GM19023 (cell line): ENCODE data around the gene SRRD.
"Not testable (repeated sequence)": the region's sequence is repeated elsewhere in the genome, so short reads cannot be mapped to it uniquely, and the experiment has no call there.

ENCODE experiments used
- ATAC-seq: cut with Tn5 transposase; IDR thresholded peaks from one replicate; pipeline ENCODE4 v1.9.1; 2021; ENCODE audit warnings: mild to moderate bottlenecking, moderate library complexity; ENCODE audit not compliant: unreplicated experiment

Gene SRRD

DNA sequence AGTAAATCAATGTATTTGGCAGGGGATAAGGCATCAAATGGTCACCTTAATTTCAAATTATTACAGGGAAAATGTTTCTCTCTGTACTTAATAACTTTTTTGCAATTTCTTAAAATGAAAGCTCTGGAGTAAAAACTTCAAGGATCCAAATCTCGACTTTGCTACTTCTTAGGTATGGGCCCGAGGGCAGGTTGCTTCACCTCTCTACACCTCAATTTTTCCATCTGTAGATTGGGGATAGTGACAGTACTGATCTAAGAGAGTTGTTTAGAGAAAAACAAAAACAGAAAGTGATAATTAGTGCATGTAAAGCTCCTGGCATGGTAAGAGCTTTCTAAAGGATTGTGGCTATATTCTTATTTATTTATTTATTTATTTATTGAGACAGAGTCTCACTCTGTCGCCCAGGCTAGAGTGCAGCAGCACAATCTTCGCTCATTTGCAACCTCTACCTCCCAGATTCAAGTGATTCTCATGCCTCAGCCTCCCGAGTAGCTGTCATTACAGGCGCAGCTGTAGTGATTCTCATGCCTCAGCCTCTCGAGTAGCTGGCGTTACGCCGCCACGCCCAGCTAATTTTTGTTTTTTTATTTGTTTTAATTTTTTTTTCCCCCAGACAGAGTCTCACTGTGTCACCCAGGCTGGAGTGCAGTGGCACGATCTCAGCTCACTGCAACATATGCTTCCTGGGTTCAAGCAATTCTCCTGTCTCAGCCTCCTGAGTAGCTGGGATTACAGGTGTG is 30.9 kb downstream of the SRRD start:
- no peak for ATAC-seq

DNA sequence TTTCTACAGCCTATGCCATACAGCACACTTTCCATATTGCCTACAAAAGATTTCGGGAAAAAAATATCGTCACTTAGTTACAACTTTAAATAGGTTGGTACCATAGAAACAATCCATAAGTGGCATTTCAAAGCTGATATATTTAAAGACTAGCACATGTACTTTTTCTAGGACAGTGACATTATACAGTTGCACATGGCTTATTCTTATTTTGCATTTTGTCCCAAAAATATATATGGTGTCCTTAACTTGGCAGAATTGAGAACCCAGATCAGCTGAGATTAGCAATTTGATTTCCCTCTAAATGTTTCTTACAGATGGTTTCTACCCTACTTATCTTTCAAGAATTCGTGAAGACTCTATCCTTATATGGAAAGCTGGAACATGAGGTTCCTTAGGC is 32.3 kb downstream of the SRRD start:
- no peak for ATAC-seq

DNA sequence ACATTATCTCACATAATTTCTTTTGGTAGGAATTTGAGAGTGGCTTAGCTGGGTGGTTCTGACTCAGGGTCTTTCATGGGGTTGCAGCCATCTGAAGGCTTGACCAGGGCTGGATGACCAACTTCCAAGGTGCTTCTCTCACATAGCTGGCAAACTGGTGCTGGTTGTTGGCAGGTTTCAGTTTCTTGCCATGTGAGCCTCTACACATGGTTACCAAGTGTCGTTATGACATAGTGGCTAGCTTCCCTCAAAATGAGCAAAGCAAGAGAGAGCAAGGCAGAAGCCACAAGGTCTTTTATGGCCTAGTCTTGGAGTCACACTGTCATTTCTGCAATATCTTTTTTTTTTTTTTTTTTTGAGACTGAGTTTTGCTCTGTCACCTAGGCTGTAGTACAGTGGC is 32.8 kb downstream of the SRRD start:
- ATAC-seq = no peak

DNA sequence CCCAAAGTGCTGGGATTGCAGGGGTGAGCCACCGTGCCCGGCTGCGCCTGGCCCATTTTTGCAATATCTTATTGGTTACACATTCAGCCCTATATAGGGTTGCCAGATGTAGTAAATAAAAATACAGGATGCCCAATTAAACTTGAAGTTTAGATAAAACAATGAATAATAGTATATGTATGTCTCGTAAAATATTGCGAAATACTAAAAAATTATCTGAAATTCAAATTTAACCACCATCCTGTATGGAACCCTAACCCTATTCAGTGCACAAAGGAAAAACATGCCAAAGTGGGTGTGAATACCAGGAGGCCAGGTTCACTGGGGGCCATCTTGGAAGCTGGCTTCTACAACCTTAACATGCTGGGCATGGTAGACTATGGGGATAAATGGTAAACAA is 33.8 kb downstream of the SRRD start:
- no peak for ATAC-seq

DNA sequence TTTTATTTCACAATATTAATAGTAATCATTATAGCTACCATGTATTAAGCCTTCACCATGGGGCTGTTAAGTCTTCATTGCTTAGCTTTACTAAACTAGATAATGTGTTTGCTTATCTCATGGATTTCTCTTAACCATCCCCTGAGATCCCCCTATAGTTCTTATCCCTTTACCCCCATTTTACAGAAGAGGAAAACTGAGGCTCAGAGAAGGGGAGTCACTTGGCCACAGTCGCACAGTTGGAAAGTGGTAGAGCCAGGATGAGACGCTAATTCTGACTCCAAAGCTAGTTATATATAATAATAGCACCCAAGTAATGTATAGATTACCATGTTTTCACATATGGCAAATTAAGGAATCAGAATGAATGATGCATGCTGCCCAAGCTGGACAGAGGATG is 38.3 kb downstream of the SRRD start:
- ATAC-seq = no peak

DNA sequence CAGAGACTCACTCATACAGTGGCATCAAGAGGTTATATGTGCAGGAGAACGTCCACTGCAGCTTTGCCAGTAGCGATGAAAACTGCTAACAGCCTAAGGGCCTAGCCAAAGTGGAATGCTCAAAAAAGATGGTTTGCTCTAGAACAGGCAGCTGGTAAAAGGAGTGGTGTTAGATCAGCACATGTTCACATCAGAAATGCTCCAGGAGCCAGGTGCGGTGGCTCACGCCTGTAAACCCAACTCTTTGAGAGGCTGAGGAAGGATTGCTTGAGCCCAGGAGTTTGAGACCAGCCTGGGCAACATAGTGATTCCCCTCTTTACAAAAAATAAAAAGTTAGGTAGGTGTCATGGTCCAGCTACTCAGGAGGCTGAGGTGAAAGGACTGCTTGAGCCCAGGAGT is 38.9 kb downstream of the SRRD start:
- no peak for ATAC-seq

DNA sequence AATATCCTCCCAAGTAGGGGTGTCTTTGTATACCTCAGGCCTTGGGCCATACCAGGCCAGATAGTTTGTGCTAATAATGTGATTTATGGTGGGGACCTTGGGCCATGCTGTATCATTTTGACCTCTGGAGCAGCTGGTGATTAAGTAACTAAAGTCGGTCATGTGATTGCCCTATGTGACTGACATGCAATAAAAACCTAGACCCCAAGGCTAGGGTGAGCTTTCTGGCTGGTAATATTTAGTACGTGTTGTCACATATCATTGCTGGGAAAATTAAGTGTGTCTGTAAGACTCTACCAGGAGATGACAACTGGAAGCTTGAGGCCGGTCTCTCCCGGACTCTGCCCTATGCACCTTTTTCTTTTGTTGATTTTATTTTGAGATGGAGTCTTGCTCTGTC is 41.2 kb downstream of the SRRD start:
- ATAC-seq = no peak

DNA sequence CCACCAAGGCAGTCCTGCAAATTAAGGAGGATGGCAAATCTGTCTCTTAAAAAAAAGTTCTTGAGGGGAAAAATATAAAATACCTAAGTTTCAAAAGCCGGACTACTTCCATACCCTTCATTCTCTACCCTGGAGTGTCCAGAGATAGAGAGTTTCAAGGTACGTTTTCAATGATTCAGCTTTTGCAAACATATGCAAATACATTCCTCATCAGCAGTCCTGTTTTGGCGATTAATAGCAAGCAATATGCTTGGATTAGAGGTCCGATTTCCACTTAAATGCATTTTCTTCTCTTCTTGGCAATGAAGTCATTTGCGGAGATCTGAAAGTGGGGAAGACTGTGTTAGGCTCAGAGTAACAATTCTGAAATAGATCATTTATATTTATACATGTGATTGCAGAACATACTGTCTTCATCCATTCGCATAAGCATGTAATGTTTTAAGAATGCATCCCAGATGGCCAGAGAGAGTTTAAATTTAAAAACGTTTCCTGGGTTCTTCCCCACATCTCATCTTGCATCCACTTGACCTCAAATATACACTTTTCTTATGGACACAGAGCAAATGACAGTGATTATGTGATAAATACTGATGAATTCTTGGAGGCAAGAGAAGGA is 42.4 kb downstream of the SRRD start:
- ATAC-seq = no peak

DNA sequence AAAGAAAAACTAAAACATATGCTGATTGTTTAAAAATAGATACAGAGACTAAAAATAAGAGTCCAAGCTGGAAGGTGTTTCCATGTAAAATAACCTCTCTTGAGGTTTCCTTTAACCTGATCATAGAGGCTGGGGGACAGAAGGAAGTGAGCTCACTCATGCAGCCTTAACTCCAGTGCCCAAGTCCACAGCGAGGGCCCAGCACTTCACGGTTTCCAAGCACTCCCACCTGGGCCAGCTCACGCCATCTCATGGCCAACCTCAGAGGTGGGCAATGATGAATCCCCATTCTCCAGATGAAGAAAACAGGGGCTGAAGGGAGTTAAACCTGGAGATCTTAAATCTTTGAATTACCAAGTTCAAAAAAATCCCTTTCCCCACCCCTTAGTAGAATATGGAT is 43.5 kb downstream of the SRRD start:
- ATAC-seq = no peak

DNA sequence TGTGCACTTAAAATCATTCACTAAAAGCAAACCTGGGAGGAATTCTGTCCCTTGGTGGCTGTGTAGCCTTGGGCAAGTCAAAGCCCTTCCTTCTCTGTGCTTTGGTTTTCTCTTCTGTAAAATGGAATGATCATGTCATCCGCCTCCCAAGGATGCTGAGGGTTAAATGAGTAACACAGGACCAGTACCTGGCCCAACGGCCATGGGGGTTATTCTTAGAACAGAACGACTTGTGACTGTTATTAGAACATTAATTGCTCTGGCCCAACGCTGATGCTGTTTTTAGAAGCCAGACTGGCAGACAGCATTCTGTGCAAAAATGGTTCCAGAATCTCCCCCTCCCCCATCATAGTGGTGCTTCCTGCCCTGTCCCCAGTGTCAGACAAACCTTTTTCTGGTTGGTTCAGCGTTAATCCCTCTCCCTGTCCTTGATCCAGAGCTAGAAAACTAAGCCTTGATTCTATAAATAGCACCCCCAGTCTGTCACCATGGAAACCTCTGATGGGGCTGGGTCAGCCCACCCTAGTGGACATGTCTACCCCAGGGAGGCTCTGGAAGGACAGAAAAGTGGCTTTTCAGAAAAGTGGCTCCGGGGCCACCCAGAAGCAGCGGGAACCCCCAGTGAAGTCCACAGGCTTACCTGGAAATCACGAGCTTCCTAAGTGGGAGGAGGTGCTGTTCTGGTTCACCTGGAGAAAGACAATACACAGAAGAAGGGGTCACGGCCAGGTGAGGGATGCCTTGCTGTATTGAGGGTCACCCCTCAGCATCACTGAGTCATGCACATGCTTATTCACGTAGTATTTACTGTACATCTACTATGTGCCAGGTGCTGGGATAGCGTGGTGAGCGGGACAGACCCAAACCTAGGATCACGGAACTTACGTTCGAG is 44.1 kb downstream of the SRRD start:
- no peak for ATAC-seq

DNA sequence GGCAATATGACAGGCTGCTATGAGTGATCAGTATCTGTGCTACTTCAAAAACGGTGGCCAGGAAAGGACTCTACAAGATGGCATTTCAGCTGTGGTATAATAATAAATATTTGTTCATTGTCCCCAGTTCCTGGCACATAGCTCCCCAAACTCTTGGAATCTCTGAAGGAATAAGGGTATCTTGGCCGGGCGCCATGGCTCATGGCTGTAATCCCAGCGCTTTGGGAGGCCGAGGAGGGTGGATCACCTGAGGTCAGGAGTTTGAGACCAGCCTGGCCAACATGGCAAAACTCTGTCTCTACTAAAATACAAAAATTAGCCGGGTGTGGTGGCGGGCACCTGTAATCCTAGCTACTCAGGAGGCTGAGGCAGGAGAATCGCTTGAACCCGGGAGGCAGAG is 44.8 kb downstream of the SRRD start:
- not testable (repeated sequence) for ATAC-seq

DNA sequence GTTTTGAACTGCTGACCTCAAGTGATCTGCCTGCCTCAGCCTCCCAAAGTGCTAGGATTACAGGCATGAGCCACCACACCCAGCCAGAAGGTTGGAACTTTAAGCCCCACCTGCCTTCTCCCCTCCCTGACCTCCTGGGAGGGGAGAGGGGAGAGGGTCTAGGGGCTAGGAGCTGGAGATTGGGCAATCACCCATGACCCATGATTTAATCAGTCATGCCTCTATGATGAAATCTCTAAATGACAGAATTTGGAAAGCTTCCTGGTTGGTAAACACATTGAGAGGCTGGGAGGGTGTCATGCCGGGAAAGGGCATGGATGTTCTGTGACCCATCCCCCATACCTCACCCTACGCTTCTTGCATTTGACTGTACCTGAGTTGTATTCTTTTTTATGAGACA is 45.7 kb downstream of the SRRD start:
- ATAC-seq = no peak

DNA sequence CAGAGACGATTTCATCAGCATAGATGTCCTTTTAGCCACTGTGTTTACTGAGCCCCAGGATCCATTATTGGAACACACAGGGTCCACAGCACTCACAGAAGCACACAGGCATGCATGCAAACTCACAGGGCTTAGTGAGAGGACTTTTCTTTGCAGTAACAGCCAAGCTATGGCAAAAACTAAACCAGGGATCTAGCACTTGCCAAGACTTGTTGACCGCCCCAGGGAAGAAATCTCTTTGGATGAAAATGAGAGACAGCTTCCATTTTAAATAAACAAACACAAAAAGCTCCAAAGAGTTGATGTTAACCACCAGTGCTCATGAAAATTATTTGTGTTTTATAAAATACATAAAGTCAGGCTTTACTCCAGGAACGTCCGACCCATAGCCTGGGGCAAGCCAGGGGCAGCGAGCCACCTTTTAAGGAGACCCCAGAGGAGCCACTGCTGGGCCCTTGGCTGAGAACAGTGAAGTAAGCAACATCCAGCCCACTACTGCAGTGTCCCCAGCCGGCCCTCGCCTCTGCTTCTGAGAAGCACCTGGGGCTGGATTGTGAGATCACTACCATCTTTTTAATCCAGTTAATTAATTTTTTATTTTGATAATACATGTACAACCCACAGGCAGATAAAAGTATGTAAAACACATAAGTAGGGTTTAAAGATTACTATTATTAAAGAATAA is 50.6 kb downstream of the SRRD start:
- ATAC-seq = no peak

DNA sequence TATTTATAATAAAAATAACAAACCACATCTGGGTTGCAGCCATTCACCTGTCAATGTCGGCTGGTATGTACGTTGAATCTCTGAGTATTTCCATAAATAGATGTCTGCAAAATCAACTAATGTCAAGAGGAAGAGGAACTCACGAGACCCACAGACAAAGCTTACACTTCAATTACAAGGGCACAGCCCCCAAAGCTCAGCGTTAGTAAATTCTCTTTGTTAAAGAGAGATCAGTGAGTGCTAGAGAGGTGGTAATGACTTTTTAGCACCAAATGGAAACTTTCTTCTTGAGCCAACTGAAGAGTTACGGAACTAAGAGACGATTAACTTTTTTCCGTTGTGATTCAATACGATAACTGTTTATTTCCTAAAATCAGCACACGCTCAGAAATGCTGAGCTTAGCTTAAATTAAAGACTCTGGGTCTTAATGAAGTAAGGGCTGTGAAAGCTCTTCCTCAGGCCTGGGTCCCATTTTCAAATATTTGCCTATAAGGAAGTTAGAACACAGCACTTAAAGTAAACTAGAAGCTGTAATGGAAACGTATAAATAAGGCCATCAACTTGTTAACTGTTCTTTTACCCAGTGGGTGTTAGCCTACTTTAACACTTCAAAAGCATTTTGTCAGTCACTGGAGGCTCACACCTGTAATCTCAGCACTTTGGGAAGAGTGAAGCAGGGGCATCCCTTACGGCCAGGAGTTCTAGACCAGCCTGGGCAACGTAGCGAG is 51.4 kb downstream of the SRRD start:
- no peak for ATAC-seq

DNA sequence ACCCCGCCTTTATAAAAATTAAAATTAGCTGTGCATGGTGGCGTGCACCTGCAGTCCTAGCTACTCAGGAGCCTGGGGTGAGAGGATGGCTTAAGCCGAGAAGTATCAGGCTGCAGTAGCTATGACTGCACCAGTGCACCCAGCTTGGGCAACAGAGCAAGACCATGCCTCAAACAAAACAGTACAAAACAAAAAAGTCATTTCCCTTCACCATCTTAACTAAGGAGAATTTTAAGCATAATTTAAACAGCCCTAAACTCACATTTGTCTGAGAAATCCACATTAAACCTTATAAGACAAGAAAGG is 51.9 kb downstream of the SRRD start:
- no peak for ATAC-seq

DNA sequence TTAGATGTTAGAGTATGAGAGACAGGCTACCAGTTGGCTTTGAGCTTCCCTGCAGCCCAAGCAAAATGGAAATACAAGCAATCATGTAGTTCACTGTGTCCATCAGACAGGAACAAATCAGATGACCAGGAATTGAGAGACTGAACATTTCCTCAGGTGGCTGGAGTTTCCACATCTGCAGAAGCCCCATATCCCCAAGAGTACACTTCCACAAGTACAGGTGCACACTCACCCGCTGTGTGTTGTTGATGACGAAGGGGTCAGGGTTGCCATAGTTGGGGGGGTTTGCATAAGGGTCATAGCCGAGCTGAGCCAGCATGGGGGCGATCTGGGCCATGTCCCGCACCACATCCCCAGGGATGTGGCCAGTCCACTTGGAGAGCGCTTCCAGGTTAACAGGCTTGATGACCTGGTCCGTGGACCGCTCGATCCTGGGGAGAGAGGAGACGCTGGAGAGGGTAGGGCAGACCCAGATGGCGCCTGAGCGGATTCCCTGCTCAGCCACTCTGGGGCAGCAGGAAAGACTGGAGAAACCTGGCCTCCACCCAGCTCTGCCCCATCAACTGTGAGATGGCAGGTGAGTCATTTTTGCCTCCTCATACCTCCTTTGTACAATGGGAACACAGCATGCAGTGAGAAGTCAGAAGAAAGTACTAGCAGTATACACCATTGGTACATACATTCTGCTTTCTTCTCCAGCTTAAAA is 52.5 kb downstream of the SRRD start:
- ATAC-seq = no peak

DNA sequence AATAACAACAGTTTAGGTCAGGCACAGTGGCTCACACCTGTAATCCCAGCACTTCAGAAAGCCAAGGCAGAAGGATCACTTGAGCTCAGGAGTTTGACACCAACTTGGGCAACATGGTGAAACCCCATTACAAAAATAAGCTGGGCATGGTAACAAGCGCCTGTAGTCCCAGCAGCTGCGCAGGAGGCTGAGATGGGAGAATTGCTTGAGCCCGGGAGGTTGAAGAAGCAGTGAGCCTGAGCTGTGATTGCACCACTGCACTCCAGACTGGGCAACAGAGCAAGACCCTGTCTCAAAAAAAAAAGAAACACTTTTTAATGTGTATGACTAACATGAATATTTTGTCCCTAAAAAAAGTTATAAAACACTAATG is 53.1 kb downstream of the SRRD start:
- ATAC-seq = no peak

DNA sequence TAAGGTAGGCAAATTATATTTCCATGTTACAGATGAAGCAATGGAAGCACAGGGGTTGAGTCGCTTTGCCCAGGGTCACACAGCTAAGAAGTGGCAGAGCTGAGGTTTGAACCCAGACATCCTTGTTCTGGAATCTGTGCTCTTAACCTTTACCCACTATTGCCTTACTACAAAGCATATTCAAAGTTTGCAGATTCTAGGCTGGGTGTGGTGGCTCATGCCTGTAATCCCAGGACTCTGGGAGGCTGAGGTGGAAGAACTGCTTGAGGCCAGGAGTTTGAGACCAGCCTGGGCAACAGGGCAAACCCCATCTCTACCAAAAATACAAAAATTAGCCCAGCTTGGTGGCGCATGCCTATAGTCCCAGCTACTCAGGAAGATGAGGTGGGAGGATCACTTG is 56.4 kb downstream of the SRRD start:
- no peak for ATAC-seq

DNA sequence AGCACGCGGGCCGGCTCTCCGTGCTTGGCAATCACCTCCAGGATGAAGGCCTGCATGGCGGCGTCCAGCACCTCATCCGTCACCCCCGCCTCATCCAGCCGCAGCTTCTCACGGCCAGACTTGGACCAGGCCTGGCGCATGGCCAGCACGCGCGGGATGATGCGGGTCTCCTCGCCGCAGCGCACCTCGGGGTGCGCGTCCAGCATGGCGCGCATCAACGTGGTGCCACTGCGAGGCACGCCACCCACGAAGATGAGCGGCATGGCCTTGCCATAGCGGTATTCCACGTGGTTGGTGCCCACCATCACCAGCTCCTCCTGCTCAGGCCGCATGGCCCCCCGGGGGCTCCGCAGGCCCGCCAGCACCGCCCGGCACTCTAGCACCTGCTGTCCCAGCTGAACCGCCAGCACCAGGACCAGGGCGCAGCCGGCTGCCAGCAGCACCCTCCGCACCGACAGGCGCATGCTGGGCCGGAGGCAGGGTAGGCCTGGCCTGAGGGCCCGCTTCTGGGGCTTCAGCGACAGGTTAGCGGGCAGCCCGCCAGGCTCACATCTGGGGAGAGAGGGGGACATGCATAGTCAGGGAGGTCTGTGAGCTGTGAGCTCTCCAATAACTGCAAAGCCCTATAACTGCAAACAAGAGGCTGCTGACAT is 57.6 kb downstream of the SRRD start:
- no peak for ATAC-seq

DNA sequence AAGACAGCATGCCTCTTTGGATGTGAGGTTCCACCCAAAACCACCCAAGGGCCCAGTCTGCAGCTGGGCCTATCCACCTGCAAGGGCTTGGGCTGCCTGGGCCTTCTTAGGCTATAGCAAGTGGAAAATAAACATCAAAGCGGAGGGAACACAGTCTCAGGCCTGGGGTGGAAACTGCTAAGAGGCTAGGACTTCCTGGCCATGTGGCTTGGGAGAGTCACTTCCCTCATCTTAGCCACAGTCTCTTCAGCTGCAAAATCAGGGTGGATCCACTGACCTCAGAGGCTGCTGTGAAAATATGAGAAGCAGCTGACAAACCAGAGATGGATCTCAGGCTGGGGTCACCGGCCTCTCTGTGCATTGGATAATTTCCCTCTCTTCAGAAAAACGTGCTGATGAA is 59.2 kb downstream of the SRRD start:
- no peak for ATAC-seq
